Measurements from ENCODE around the gene KIRREL3.

KIRREL3 gene

DNA sequence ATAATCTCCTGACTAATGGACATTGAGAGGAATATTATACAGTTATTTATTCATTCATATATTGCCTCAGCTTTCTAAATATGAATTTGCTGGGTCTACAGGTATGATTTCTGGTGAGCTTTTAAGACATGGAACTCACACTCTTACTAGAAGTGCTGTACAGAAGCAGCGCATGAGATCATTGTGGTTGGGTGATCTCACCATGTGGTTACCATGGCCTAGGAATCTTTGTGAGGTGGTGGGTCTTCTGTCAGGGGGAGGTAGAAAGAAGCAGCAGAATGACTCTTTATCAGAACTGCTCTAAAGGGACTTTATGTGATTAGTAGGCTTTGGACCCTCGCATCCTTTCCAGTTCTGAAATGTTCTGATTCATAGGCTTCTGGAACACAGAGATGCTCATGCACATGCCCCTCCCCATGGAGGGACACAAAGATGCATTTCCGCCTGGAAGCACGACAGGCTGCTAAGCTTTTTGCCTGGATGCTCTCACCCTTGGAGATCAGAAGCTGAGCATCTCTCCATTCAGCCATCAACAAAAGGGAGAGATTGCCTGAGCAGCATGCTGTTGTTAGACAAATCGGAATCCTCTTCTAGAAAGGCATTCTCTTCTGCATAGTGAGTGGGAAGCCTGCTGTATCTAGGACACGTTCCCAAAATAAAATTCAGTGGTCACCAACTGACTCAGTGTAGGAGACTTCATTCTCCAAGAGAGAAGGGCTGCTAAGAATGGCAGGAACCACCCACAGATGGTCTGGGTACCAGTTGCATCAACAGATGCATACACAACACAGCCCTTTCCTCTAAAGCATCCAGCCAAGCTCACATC, 51.3 kb downstream of the KIRREL3 start:
- DNase-seq = peak; percentile 29

DNA sequence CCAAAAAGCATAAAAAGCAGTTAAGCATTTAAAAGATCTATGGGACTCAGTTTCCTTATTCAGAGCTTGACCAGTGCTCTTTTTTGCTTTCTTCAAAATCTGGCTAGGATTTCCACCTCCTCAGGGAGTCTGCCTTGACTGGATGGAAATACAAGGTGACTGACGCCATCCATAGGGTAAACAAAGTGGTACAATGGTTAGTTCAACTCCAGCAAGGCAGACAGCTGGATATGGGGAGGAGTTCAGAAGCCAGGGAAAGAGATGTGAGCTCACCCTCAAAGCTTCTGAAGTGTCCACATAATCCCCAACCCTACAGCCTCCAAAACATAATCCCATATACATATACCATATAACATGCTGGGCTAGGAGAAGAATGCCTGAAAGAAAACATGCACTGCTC, 52.0 kb downstream of the KIRREL3 start:
- DNase-seq = no peak

DNA sequence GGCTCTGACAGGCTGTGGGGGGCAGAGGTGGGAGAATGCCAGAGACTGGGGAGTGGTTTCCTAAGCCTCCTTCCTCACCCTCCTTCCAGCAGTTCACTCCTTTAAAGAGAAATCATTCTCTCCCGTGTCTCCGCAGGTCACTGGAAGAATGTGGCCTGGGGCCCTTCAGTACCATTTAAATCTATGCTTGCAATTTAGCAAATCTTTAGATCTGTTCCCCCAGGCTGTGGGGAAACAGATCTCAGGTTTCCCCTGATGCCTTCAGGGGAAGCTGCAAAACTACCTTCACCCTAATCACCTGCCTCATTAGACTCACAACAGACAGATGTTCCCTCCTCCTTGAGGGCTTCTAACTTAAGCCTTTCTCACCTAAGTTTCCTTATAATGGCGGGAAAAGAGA, 55.3 kb downstream of the KIRREL3 start:
- DNase-seq = no peak

DNA sequence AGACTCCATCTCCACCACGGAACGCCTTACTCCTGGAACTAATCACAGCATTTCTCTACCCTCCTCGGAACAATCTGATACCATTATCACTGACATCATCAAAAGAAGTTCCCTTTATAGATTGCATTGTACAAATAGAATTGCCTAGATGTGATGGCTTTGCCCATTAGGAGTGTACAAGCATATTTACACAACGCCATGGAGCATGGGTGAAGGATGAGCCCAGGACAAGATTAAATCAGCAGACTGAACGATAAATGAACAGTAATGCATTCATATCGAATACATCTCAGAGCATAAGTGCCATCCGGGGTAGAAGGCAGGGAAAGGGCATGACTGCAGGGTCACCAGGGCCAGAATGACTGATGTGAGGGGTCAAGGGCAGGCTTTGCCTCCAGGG, 57.3 kb downstream of the KIRREL3 start:
- DNase-seq = no peak

DNA sequence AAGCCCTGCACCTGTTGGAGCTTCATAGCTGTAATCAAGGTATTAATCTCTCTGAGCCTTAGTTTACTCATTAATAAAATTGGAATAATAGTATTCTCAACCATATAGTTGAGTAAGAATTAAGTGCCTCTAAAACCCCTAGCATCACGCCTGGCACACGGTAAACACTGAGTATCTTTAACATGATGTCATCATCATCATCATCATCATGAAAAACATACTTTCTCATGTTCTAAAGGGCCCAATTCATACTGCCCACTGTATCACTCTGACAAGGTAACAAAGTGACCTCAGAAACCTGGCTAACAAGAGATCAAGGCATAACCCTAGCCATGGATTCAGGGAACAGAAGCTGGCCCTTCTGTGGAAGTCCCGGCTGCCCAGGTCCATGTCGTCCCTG, 58.4 kb downstream of the KIRREL3 start:
- no peak for DNase-seq

DNA sequence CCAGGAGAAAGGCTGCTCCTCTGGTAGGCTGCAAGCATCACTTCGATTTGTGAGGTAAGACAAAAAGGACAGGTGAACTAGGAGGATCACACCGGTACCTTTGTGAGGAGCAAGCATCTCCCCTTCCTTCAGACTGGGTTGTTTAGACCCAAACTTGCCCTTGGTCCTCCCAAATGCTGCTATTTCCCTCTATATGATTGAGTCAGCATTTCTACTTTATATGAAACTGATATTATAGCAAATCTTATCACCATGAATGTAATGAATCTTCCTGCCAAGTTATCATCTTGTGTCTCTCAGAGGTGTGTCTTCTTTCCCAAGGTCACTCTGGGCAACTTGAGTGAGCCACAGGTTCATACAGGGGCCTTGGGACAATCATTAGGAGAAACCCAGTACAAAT, 61.0 kb downstream of the KIRREL3 start:
- no peak for DNase-seq

DNA sequence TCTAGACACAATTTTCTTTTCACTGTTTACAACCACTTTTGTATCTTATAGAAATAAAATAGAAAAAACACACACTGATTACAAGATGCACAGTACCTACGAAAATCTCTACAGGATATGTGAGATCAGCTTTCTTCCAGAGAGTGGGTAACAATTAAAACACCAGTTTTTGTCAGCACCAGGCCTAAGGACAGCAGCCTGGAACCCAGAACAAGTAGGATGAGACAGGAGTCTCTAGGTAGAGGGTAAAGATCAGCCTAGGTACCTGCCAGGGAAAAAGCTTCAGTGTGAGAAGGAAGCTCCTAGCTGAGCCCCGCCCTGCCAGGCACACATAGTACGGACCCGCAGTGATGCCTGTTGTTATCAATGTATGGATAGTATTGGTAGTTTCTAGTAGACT, 61.9 kb downstream of the KIRREL3 start:
- no peak for DNase-seq

DNA sequence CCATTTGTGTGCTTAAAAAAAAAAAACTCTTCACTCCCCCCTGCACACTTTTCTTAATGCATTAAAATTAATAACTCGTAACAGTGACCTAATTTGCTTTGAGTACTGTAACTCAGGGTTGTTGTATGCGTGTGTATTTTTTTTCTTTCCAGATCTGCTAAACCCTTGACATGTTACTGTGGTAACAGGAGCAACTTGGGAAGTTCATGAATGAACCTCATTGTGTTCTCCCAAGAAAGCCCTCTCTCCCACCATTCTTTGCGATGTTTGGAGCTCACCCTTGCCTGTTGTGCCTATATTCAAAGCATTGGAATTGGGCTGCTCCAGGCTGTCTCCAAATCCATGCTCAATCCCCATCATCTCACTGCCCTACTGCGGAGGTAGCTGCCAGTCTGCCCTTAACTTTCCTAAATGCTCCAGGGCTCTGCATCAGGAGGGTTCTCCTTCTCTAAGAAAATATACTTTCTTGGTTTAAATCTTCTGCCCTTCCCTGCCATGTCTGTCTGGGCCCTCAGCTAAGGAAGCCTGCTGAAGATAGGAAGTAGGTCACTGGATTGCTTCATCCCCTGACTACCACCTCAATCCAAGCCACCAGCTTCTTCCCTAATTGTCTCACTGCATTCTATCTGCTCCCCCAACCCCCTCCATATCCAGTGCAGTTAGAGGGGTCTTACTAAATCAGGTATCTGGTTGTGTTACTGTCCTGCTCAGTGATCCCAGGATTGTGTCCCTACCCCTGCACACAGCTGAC, 70.3 kb downstream of the KIRREL3 start:
- DNase-seq = no peak

DNA sequence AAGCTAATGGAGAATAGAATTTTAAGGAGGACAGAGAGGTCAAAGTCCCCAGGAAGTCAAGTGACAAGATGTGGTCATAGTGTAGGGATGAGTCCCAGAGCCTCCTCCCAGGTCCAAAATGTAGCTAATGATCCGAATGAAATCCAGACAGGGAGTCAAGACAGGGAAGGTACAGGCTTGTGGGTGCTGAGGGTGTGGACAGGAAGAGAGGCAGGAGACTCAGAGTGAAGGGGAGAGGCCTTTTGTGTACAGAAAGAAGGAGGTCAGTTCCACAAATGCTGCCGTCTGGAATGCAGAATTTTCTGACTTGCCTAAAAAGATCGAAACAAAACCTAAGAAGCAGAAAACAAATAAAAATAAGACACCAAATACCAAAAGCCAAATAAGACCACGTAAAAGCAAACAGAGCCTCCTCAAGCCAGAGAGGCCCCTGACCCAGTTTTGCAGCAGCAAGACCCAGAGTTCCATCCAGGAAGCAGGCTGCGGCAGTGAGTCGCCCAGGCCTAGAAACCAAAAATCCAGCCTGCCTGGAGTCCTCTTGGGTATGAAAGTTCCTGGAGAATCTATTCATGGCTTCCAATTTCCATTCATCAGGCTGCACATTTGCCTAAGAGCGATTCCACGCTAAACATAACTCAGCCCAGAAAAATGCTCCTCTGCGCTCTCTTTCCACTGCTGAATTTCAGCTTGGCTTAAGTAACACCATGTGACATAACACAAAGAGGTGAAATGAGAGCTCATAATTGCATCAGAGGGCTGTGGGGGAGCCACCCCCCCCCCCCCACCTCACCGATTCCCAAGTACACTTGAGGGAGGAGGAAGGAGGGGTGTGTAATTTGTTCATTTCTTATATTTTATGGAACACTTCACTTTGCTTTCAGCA, 71.2 kb downstream of the KIRREL3 start:
- DNase-seq = no peak

DNA sequence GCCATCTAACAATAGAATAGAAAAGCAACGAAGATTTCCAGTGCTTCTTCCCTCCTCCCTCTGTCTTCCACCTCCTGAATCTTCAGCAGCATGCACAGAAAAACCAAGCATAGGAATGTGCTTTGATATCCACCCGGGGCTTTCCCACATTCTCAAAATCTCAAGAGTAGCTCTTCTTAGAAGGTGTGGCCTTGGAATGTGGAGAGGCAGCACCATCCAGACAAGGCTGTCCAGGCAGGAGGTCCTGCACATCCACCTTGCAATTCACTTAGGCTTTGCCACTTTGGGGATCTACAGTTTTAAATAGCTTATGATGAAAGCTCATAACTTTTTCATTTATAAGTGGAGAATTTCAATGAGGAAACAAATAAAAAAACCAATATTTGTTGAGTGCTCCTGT, 72.9 kb downstream of the KIRREL3 start:
- DNase-seq = no peak

DNA sequence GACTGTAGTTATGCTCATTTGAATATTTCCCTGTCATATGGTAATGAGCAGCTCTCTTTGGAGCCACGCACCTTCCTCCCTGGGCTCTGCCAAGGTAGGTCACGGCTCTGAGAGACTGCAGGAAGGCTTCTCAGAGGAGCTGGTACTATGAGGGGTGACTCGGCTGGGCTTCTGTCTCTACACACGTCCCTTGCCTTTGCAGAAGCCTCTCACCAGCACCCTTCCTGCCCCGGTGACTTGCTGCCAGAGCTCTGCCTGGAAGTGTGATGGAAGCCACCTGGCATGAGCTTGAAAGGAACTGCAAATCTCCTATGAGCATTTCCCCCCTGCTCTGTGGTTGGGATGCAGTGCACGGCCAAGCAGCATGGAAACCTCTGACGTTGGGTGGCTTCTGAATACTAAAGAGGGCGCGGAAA, 74.2 kb downstream of the KIRREL3 start:
- DNase-seq = no peak

DNA sequence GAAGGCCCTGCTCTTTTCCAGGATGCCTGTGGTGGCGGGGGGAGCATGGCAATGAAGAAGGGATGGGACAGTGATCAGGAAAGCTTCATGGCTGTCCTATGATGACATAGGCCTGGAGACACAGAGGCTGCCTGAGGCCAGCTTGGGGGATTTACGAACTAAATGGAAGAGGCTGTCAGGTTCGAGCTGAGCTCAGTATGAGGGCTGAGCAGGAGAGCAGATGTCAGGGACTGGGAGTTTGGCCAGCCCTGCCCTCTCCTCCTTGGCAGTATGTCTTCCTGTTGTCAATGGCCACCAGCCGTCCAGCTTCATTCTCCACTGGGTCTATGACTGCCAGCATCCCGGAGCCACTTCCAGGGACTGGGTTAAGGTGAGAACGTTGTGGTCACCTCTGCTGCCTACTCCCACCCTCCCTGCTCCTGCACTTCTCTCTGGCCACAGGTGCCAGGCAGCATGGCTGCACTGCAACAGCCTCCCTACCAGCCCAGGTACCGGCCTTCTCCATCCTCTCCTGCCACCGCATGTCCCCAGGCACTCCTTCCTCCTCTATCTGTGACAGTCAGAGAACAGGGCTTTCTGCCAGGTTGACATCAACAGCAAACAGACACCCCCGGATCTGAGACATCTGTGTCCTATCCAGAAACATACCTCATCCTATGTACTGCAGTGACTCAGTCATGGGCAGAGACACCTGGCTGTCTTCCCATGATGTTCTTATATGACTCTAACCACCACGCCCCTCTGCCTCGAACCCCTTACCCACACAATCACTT, 75.1 kb downstream of the KIRREL3 start:
- no peak for DNase-seq

DNA sequence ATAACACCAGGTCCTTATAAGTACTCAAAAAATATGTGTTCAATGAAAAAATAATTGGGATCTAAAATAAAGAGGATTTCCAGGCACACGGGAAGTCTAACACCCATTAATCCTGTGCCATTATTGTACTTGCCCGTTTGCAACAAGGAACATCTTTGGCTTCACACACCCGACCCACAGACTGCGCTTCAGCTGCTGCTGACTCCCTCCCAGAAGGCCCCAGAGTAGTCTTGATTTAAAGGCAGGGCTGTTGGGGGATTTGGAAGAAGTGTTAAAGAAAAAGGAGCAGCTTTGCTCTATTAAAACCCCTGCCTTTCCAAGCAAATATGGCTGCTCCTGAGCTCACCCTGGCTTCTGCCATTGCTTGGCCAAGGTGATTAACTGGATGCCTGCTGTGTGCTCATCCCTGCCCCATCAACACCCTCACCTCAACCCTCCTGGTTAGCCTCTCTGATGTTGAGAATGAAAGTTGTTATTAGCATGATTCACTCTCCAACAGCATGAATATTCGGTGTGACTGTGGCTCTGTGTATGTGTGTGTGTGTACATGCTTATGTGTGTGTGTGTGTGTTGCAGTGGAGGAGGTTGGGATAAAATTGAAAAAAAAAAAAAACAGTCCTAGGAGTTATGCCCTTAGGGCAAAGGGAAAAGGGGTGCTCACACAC, 76.1 kb downstream of the KIRREL3 start:
- no peak for DNase-seq

DNA sequence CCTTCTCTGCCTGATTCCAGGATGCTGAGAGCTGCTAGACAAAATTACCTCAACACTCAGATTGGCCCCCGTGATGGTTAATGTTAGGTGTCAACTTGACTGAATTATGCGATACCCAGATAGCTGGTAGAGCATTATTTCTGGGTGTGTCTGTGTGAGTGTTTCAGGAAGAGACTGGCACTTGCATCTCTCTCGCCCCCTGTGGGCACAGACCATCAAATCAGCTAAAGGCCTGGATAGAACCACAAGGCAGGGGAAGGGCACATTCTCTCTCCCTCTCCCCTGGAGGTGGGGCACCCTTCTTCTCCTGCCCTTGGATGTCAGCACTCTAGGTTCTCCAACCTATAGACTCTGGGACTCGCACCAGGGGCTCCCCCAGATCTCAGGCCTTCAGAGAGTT, 79.7 kb downstream of the KIRREL3 start:
- no peak for DNase-seq

DNA sequence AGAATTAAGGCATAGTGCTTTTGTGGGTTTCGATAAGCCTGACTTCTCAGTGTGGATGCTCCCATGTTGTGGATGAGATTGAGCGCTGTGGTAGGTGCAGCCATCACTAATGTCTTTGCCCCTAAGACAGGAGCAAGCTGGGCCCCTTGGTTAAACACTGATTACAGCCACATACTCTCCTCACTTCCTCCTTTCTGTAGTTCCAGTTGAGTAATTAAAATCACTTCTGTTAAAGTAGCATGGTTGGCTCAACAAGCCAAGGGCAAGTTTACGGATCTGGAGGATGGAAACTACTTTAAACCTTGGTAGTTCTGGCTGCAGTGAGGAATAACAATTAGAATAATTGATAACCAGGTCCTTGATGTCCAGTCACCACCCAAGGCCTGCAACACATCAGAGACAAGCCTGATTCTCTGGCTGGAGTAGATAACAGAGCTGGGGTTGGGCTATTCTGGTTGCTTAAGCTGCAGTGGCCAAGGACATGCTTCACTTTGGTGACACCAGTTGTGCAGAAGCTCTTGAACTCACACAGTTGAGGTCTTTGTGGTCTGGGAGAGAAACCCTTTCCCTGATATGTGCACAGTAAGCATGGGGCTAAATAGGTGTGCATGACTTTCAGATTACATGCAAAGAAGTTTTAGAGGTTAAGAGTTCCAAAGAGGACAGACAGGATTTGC, 81.3 kb downstream of the KIRREL3 start:
- no peak for DNase-seq

DNA sequence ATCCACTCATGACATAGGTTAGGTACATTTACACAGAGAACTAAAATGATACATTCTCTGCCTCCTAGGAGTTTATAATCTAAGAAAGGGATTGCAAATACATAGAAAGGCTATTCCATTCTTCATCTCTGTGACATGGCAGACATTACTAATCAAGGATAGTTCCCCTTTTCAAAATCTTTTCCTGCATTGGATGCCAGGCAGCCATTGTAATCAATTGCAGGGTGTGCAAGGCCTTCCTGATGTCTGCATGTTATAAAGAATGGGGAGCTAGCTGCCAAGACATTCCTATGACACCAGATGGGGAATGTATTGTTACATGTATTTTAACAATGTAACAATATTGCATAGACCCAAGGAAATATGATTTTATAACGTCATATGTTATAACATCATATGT, 82.0 kb downstream of the KIRREL3 start:
- no peak for DNase-seq

DNA sequence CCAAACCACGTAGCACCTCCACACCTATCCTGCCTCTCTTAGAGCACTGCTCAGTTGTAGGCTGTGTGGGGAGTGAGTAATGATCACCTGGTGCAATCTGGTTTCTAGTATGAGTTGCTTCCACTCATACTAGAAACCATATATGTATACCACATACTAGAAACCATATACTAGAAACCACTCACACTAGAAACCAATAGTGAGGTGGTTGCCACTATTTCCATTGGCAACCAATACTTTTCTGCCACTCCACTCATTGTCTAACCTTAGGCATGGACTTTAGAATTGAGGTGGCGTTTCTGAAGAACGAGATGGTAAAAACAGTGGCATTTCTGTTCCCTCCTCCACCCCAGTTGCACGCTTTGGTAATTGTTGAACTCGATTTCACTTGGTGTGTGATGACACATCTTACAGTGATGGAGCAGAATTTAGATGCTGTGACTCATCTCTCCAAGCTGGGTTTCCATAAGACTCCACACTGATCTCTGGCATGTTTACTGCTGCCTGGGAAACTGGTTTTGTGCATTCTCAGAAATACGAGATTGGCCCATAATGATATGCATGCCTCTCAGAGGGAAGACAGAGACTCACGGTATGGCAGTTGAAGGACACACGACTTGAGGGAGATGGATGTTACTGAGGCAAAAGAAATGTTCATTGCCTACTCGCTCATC, 82.9 kb downstream of the KIRREL3 start:
- peak; percentile 24 for DNase-seq

DNA sequence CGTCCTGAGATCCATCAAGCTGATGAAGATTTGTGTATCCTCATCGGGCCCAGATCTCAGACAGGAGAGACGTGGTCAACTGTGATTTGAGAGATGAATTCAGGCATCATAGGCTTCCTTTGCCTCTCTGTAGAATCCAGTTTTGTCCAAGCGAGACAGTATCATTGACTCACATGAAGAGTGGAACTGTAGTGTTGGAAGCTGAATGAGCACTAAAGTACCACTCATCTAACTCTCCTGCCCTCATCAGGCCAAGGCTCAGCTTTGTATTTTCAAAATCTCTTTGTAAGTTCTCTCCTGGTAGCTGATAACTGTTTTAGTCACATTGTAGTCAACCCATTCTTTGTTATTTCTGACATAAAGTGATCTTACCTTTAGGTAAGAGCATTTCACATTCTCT, 85.1 kb downstream of the KIRREL3 start:
- no peak for DNase-seq

DNA sequence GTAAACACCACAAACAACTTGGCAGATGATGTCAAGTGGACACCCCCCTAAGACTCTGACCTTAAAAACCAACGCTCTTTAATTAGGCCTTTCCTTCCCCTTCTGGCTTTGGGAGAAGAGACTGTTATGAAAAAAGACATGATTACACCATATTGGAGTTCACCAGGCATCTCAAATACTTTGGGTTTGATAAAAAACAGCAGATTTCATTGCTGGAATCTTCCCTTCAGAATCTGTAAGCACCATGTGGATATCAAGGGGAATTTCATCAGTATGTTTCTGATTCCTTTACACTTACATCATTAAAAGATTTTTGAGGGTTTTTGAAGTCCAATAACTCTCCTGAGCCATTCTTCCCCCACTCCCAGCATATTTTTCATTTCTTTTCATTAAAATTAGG, 85.6 kb downstream of the KIRREL3 start:
- DNase-seq = no peak

DNA sequence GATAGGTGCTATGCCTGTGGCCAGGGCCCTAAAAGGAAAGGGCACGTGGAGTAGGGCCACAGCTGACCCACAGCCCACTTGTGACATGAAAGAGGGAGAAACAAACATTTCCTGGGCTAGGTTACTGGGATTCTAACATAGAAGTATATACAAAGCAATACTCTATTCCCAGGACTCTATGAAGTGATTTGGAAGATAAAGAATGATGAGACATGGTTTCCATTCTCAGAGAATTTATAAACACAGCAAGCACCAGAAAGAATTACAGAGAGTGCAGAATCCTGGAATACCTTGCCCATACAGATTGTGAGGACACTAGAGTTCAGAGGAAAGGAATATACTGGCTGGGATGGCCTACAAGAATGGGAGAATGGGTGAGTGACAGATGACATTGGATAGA, 86.4 kb downstream of the KIRREL3 start:
- no peak for DNase-seq

DNA sequence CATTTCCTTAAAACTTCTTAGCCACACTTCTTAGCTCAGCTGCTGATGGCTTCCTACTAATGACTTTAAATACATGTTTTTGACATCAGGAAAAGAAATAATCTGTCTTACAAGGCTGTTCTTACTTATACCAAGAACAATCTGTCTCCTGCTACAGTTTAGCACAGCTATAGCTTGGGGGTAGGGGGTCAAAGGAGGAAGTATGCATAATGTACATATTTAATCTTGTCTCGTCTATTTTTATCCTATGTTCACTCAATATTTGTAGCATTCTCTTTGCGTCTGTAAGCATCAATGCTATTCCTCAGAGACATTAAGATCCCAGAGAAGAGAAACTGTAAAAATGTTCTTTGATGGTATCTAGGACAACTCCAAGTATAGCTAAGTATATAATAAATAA, 96.0 kb downstream of the KIRREL3 start:
- no peak for DNase-seq

Measured in stimulated activated CD8-positive, alpha-beta memory T cell treated with anti-CD3 and anti-CD28 coated beads, Interleukin-4, amount 100 ng/mL, for 48 hours (primary cell).